ENCODE measurements around the gene NAP1L4.

The NAP1L4 gene

GRCh38 chr11:3035333-3035732 lies 43.2 kb upstream of the NAP1L4 start:
- Histone ChIP-seq H3K27me3 (replicated peaks) (no peaks in the 10 kb centered on the region), H3K27ac (no peak overlapping the region), H3K4me3 (ENCODE audit: low read depth, low read length) (no peak overlapping the region), H3K36me3 (replicated peaks) (peaks cover 53% of the 10 kb centered on the region)
- no peak for TF ChIP-seq CTCF (IDR thresholded peaks at IDR 0.05; ENCODE audit: low read depth, low read length, missing control alignments)
- no peak for DNase-seq
- in situ Hi-C loops (cut with HindIII; ENCODE audit: low pct_ligation_motif_present, low sequenced_read_pairs): no loop called here

- TF ChIP-seq CTCF (IDR thresholded peaks at IDR 0.05; ENCODE audit: low read depth, low read length, missing control alignments): no peak
Observed at GRCh38 chr11:3030289-3031070, 38.4 kb upstream of the NAP1L4 start.

GRCh38 chr11:3028813-3029212 lies 36.7 kb upstream of the NAP1L4 start:
- no peak for TF ChIP-seq CTCF (IDR thresholded peaks at IDR 0.05; ENCODE audit: low read depth, low read length, missing control alignments)
- in situ Hi-C loops (cut with HindIII; ENCODE audit: low pct_ligation_motif_present, low sequenced_read_pairs): no loop called here
- H3K27ac ChIP-seq: no peak overlapping the region
- no peak for DNase-seq
- peaks cover 60% of the 10 kb centered on the region for H3K36me3 ChIP-seq (replicated peaks)
- no peaks in the 10 kb centered on the region for H3K27me3 ChIP-seq (replicated peaks)
- no peak overlapping the region for H3K4me3 ChIP-seq (ENCODE audit: low read depth, low read length)

More at GRCh38 chr11:3030289-3031070, 38.4 kb upstream of the NAP1L4 start:
- Histone ChIP-seq H3K36me3 (replicated peaks) (peaks cover 55% of the 10 kb centered on the region), H3K4me3 (ENCODE audit: low read depth, low read length) (no peak overlapping the region), H3K27me3 (replicated peaks) (no peaks in the 10 kb centered on the region), H3K27ac (no peak overlapping the region)
- in situ Hi-C loops (cut with HindIII; ENCODE audit: low pct_ligation_motif_present, low sequenced_read_pairs): no loop called here
- no peak for DNase-seq

- no peak for TF ChIP-seq CTCF (IDR thresholded peaks at IDR 0.05; ENCODE audit: low read depth, low read length, missing control alignments)
- in situ Hi-C loops (cut with HindIII; ENCODE audit: low pct_ligation_motif_present, low sequenced_read_pairs): no loop called here
- Histone ChIP-seq H3K36me3 (replicated peaks) (peaks cover 58% of the 10 kb centered on the region), H3K4me3 (ENCODE audit: low read depth, low read length) (no peak overlapping the region), H3K27me3 (replicated peaks) (no peaks in the 10 kb centered on the region), H3K27ac (no peak overlapping the region)
- no peak for DNase-seq
Observed at GRCh38 chr11:3026803-3027202, 34.7 kb upstream of the NAP1L4 start.

GRCh38 chr11:3022982-3023381 lies 30.9 kb upstream of the NAP1L4 start:
- peak; percentile 74 for DNase-seq
- Histone ChIP-seq H3K4me3 (ENCODE audit: low read depth, low read length) (no peak overlapping the region), H3K27me3 (replicated peaks) (no peaks in the 10 kb centered on the region), H3K27ac (peak overlapping the region; percentile 86), H3K36me3 (replicated peaks) (peaks cover 58% of the 10 kb centered on the region)
- in situ Hi-C loops (cut with HindIII; ENCODE audit: low pct_ligation_motif_present, low sequenced_read_pairs): no loop called here
- TF ChIP-seq CTCF (IDR thresholded peaks at IDR 0.05; ENCODE audit: low read depth, low read length, missing control alignments): no peak
